Lower leg skin (tissue), 3 donors: ENCODE measurements around the gene KRTAP4-11.

Experiments used
- POLR2A ChIP-seq, 2 donors: fragments of 450-650 bp; IDR thresholded peaks; one replicate each; pipeline ENCODE4 v1.6.1; 2016 to 2017; ENCODE audit warnings: antibody characterized with exemption in 2 of 2, mild to moderate bottlenecking in 1 of 2, moderate library complexity in 1 of 2
- TF ChIP-seq, protein P1 (sequence below), 3 donors: fragments of 450-650 bp; IDR thresholded peaks; one replicate each; pipeline ENCODE4 v1.5.1; 2016; ENCODE audit warnings: antibody characterized with exemption in 3 of 3, mild to moderate bottlenecking in 3 of 3, moderate library complexity in 2 of 3

DNA sequence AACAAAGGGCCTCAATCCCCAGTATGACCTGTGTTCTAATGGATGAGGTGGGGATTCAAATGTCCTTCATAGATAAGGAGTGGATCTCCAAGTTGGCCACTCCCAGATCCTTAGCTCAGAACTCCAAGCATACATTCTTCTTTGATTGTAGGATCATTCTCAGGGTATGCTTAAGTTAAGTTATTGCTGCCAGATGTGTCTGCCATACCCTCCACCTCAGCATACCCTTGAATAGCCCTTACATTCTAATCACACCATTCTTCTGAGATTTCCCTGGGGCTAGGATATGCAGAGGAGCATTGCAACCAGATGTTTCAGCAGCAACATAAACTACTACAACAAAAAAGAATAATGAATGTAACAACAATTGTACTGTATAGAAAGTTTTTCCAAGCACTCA lies 50.9 kb downstream of the KRTAP4-11 start:
- no peak for TF ChIP-seq POLR2A (IDR thresholded peaks at IDR 0.05)
- TF ChIP-seq, protein P1, sequence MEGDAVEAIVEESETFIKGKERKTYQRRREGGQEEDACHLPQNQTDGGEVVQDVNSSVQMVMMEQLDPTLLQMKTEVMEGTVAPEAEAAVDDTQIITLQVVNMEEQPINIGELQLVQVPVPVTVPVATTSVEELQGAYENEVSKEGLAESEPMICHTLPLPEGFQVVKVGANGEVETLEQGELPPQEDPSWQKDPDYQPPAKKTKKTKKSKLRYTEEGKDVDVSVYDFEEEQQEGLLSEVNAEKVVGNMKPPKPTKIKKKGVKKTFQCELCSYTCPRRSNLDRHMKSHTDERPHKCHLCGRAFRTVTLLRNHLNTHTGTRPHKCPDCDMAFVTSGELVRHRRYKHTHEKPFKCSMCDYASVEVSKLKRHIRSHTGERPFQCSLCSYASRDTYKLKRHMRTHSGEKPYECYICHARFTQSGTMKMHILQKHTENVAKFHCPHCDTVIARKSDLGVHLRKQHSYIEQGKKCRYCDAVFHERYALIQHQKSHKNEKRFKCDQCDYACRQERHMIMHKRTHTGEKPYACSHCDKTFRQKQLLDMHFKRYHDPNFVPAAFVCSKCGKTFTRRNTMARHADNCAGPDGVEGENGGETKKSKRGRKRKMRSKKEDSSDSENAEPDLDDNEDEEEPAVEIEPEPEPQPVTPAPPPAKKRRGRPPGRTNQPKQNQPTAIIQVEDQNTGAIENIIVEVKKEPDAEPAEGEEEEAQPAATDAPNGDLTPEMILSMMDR (IDR thresholded peaks at IDR 0.05): no peak
